ENCODE results near the gene SUGCT.
"Not testable (repeated sequence)": the region's sequence is repeated elsewhere in the genome, so short reads cannot be mapped to it uniquely, and the experiment has no call there.

Gene SUGCT

GRCh38 chr7:40586197-40586596, 451.4 kb downstream of the SUGCT start:
- DNase-seq = no peak

GRCh38 chr7:40587419-40587818, 452.6 kb downstream of the SUGCT start:
- DNase-seq = no peak

GRCh38 chr7:40595129-40595528, 460.3 kb downstream of the SUGCT start:
- DNase-seq = no peak

DNA sequence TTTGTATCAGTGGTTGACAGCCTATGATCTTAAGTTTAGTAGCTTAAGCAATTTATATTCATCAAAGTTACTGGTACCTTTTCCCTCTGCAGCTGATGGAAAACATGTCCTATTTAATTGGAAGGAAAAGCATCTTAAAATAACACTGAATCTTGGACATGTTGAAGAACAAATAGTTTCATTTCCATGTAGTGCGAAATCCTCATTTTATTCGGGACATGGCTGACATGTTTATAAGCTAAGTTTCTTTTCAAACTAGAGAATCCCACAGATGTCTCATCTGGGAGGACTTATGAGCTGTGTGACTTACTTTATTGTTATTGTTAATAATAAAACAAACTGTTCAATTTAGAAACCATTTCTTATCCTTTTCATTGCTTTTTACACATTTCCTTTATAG, 461.0 kb downstream of the SUGCT start:
- DNase-seq = no peak

- DNase-seq = no peak
Observed at GRCh38 chr7:40597517-40597916, 462.7 kb downstream of the SUGCT start.

- DNase-seq = no peak
Observed at GRCh38 chr7:40598915-40599314, 464.1 kb downstream of the SUGCT start.

GRCh38 chr7:40599836-40600235, 465.0 kb downstream of the SUGCT start:
- no peak for DNase-seq

DNA sequence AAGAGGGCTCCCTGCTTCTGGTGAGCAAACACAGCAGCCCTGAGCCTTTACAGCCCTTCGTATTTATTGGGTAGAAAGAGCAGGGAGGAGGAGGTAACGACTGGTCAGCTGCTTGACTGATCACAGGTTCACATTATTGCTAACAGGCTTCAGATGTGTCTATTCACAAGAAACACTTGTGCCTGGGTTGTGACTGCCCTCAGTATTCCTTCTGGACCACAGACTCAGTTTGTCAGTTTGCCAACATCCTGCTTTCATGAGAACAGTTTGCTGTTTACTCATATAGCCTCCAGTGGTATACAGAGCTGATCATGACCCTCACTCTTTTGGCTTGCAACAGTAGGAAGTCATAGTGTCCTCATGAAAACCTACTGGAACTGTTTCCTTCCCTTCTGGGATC, 467.5 kb downstream of the SUGCT start:
- not testable (repeated sequence) for DNase-seq

DNA sequence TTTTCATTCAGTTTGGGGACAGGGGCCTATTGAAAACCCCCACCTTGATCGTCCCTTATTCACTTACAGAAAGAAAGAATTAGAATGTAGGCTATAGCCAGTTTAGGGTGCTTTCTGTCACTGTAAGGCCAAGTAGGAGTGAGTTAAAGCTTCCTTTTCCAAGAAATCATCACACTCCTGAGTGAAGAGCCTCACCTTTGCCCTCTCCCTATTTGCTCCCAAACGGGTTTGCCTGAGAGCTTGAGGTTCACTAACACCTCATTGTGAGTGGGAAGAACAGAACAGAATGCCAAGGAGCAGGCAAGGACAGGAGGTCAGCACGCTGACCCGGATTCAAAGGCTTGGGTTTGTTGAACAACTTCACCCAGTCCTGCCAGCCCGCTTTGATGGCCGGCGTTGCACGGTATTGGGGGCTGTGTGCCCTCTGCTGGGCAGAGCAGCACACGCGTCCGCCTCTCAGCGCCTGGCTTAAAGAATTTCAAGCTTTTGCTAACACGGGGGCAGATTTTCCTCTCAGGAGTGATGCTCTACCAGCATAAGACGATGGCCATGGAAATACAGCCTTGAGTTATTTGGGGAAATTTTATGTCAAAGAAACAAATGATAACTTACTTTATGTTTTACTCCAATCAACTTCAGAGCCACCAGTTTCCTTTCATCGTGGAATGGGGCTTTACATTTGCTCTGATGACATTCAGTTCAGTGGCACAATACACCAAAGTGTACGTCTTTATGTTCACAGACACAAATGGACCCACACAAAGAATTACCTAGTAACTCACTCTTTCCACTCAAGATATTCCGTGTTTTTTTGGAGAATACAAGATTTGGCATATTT, 470.0 kb downstream of the SUGCT start:
- no peak for DNase-seq

DNA sequence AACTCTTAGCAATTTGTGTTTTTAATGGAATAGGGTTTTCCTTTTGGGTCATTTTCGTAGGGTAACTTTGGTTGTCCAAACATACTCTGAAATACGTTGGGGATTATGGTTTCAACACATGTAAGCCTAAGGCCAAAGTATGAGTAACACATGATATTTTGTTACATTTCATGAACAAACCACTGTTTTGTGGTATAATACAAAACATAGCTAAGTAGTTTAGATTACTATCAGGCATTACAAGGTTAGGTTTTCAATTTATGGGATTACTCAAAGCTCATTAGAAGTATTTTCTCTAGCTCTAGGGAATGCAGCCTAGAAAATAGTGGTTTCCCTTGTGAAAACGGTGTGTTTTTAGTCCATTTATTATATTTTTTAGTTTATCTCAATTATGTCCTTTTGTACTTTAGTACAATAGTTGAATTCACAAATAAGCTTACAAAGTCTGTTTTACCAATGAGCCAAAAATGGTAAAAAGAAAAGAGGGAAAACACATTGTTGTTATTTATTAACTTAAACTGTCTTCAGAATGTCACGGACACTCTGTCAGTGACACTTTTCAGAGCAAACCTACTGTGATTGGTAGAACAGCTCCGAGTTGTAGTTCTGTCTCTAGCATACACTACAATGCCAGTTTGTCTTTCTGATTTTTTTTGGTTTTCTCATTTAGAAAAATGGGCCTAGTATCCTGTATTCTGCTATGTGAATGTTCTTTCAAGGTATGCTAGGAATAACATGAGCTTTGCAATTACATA, 473.7 kb downstream of the SUGCT start:
- DNase-seq = no peak

GRCh38 chr7:40610461-40610860, 475.7 kb downstream of the SUGCT start:
- no peak for DNase-seq

GRCh38 chr7:40611095-40611871, 476.5 kb downstream of the SUGCT start:
- no peak for DNase-seq

DNA sequence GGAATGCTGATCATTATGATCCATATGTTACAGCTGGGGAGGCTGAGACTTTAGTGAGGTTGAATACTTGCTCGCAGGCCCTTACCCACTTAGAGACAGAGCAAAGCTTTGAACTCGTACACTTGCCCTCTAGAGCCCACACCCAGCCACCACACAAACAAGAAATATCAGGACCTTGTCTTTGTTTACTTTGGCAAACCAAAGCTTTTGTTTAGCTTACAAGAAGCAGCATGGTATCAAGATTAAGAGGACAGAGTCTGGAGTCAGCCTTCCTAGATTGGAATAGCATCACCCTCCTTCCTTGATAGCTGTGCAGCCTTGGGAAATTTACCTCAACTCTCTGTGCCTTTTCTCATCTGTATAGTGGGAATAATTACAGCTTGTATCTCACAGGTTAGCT, 477.5 kb downstream of the SUGCT start:
- no peak for DNase-seq

- DNase-seq = no peak
Observed at GRCh38 chr7:40619647-40620046, 484.8 kb downstream of the SUGCT start.

DNA sequence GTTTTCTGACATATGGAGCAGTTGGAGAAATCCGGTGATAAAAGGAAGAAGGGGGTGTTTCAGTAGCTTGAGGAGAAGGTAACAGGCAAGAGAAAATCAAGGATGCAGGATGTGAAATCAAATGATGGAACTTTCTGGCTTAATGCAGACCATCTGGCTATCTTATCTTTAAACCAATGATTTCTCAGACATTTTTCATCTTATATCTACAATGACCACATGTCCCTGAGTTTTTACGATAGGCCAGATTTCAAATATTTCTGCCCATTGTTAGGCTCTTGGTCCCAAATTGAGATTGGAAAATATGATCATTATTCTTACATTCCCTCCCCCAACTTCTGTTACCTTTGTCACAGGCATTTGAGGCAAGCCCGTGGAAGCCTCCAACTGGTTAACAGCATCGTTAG, 486.8 kb downstream of the SUGCT start:
- no peak for DNase-seq

GRCh38 chr7:40622941-40623501, 488.2 kb downstream of the SUGCT start:
- DNase-seq = no peak

- no peak for DNase-seq
Observed at GRCh38 chr7:40623863-40624262, 489.1 kb downstream of the SUGCT start.

DNA sequence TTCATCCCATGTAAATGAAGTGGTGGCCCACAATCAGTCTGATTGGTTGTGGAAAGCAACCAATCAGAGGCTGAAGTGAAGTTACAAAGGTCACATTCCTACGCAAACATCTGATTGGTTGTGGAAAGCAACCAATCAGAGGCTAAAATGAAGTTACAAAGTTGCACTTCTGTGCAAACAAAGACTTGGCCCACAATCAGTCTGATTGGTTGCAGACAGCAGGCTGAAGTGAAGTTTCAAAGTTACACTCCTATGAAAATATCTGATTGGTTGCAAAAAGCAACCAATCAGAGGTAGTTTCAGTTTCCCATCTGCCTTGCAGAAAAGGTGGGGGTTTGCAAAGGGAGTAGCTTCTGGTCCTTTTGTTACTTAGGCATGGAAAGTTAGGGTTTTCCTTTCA, 492.6 kb downstream of the SUGCT start:
- not testable (repeated sequence) for DNase-seq

- no peak for DNase-seq
Observed at GRCh38 chr7:40629891-40630290, 495.1 kb downstream of the SUGCT start.

DNA sequence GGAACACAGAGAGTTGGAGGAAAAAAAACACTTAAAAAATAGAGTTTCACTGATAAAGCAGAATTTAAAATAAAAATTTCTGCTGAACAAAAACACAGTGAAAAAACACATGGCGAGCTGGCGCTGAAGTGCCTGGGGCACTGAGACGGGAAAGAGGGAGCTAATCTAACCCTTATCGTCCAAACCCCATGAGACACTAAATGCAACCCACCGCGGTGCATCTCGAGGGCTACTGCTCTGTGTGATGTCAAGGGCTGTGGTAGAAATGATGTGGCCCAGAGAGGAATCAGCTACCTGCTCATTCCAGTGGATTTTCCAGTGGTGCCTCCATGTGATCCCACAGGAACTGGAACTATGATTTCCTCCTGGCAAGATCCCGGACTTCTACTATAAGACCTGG, 499.3 kb downstream of the SUGCT start:
- no peak for DNase-seq

DNA sequence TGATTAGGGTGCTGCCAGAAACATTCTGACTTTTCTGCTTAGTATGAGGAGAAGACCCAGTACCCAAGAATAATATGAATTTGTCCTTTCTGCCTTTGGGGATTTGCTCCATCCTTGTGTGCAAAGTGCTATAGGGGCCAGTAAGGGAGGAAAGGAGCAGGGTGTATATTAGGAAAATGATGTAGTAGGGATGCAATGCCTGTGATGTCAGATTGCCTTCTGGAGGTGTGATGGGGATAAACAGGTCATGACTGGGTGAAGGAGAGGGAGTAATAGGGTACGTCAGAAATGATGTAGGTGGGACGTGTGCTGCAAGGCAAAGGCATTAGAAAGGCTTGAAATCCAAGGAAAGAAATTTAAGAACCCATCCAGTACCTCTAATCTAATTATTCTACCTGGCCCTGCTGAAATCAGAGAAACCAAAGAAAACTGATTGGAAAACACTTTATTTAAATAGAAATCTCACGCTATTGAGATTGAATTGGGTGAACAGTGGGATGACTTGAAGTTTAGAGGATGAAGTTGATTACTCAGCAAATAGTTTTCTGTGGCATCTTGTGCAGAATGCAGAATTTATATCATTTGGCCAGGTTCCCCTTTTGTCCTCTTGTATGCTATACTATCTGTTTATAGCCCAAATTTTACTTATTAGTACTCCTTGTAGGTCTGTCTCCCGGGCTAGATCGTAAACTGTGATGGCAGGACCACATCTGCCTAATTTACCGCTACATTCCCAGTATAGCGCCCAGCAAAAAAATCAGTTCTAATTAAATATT, 503.9 kb downstream of the SUGCT start:
- DNase-seq = no peak

DNA sequence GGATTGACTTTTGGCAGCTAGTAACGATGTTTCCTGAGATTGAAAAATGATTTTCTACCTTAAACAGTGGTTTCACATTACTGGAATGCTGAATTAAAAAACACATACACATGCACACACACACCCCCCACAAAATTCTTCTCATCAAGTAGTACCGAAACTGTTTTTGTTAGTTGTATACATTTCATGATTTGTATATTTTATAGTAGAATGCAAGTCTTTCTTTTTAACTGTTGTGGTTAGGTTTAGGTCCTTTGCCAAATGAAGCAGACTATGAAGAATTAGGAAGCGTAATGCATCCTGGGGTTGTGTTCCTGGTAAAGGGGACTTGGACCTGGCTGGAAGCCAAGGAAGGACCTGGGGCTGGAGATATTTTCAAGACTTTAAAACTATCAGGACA, 505.8 kb downstream of the SUGCT start:
- no peak for DNase-seq
